Astrocyte of the cerebellum (primary cell): ENCODE results near the gene PTDSS2.

ENCODE experiments used
- DNase-seq: peaks from one replicate; pipeline ENCODE4 v3.0.0-alpha.2; 2011; ENCODE audit warnings: low read depth
- H3K4me3 ChIP-seq: 2 replicates; pipeline ENCODE4 v1.5.1; 2011; ENCODE audit warnings: mild to moderate bottlenecking, low read depth, low read length, moderate library complexity
- in situ Hi-C: cut with HindIII; loops from 2 replicates; pipeline ENCODE4 v1.10.0; 2017; ENCODE audit warnings: low sequenced_read_pairs
- TF ChIP-seq, protein P1 (sequence below): IDR thresholded peaks from 2 replicates; pipeline ENCODE4 v1.5.1; 2012; ENCODE audit warnings: low read length, low read depth, moderate library complexity, mild to moderate bottlenecking; ENCODE audit errors: missing control alignments

The PTDSS2 gene

DNA sequence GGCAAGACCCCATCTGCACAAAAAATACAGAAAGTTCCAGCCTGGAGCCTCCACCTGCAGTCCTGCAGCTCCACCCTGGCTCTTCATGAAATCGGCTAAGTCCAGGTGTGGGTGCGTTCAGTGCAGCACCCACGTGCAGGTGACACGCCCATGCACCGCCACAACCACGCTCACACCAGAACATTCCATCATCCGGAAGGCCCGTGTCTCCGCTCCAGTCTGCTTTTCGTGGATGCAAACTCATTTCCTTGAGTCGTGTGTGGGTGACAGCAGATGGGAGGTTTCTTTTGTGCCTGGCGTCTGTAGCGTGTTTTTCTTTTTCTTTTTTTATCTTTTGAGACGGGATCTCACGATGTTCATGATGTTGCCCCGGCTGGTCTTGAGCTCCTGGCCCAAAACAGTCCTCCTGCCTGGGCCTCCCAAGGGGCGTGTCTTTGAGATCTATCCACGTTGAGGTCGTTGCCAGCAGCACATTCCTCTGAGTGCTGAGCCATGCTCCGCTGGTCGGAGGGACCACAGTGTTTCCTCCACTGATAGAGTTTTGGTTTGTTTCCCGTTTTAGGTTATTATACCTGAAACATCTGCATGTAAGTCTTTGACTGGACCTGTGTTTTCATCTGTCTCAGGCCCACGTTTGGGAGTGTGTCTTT lies 7.2 kb downstream of the PTDSS2 start:
- H3K4me3 ChIP-seq, result no peak overlapping the region
- DNase-seq, result no peak
- in situ Hi-C loops, result no loop called here
- TF ChIP-seq, protein P1, sequence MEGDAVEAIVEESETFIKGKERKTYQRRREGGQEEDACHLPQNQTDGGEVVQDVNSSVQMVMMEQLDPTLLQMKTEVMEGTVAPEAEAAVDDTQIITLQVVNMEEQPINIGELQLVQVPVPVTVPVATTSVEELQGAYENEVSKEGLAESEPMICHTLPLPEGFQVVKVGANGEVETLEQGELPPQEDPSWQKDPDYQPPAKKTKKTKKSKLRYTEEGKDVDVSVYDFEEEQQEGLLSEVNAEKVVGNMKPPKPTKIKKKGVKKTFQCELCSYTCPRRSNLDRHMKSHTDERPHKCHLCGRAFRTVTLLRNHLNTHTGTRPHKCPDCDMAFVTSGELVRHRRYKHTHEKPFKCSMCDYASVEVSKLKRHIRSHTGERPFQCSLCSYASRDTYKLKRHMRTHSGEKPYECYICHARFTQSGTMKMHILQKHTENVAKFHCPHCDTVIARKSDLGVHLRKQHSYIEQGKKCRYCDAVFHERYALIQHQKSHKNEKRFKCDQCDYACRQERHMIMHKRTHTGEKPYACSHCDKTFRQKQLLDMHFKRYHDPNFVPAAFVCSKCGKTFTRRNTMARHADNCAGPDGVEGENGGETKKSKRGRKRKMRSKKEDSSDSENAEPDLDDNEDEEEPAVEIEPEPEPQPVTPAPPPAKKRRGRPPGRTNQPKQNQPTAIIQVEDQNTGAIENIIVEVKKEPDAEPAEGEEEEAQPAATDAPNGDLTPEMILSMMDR, result no peak

DNA sequence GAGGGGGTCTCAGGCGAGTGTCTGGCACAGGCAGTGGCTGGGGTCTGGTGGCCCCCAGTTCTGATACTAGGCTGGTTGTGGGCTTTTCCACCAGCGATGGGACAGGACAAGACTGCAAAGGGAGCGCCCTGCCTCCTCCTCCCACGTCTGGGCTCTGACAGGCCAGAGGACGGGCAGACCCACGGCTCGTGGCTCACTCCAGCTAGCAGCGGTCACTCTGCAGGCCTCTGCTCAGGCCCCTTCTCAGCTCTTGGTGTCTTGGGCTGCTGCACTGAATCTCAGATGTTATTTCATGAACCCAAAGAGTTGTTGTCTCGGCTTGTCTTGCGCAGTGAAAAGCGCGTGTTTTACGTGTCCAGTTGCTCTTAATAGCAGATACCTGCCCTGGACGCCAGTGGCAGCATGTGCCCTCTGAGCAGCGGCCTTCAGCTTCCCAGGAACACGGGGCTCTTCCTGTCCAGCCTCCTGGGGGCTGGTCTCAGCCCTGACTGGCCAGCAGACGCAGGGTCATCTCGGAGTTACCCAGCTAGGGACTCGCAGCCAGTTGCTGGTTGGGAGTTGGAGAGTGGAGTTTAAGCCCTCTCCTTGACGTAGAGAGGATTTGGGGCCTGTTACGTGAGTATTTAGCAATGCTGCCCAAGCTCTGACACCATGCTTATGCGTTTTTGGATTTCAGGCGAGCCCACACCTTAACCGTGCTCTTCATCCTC lies 9.6 kb downstream of the PTDSS2 start:
- no peak for DNase-seq
- H3K4me3 ChIP-seq, result no peak overlapping the region
- TF ChIP-seq, protein P1, result no peak
- in situ Hi-C loops, result no loop called here

DNA sequence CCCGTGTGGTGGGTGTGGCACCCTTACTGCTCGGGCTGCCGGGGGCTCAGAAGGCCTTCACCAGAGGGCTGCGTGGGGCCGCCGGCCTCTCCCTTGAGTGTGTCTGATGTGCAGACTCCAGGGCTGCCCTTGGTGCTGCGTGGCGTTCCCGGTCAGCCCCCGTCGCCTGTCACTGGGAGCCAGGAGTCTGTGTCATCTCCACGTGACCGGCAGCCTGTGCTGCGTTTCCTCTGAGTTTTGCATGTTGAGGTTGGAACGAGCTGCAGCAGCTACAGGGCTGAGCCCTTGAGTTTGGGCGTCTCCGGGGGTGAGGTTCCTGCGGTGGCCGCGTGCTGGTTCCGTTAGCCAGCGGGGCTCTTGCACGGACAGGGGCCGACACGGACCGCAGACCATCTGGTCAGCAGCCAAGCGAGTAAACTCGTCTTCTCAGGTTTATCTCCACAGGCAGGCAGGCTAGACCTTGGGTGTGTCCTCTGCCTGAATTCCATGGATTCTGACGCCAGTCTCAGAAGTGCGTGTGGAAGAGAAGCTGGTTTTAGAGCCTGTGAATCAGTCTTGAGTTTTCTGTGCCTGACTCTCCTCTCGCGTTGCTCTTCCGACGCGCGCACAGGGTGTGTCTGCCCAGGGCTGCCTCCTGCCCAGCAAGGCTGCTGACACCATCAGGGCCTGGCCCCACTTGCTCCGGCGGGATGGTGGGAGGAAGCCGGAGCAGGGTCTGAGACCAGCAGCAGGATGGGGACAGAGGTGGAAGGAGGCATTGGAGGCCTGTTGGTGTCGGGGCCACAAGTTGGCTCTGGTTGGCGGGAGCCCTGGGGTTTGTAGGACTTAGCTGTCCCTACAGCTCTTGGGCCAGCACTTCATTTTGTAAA lies 10.5 kb downstream of the PTDSS2 start:
- in situ Hi-C loops, result no loop called here
- TF ChIP-seq, protein P1, result no peak
- DNase-seq, result no peak
- no peak overlapping the region for H3K4me3 ChIP-seq

DNA sequence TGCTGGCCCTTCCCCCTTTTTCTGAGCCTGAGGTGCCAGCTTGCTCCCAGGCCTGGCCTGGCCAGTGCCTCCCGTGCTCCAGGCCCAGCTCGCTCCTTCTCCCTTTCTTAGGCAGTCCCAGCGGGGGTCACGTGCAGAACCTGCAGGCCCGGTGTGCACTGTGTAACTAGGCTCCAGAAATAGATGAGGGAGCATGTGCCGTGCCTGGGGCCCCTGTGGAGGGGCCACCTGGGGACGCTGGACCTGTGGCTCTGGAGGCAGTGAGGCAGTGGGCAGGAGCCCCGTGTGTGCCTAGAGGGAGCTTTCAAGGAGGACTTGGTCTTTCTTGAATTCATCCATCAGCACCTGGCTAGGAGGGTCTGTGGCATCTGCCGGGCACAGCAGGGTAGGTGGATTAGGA lies 11.5 kb downstream of the PTDSS2 start:
- no peak for DNase-seq
- in situ Hi-C loops, result no loop called here
- H3K4me3 ChIP-seq, result no peak overlapping the region
- TF ChIP-seq, protein P1, result no peak

DNA sequence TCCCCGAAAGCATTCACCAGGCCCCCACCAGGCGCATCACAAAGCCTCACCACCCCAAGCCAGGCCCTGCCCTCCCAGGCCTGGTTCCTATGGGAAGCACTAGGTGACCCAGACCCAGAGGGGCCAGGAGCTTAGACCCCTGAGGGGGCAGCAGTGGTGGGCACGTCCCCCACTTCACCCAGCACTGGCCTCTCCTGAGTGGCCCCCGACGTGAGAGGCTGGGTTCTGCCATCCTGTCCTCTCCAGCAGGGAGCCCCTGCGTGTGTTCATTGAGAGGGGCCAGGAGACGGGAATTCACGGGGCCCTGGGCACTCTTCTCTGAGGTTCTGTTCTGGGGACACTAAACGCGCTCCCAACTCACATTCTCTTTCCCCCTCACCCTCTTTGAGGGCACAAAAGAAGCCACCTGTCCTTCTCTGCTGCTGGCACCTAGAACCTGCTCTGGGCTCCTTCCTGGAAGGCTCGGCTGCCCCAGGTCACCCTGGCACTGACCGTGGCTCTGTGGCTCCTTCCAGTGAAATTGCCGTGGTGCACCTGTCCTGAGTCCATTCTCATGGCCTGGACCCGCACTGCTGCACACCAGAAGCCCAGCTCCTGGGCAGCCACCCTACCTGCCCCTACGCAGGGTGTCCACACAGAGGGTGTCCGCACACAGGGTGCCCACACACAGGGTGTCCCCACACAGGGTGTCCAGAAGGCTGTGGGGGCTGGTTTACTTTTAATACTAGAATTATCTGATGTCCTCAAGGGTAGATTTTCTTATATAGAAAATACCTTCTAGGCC lies 12.2 kb downstream of the PTDSS2 start:
- no peak for DNase-seq
- in situ Hi-C loops, result no loop called here
- no peak overlapping the region for H3K4me3 ChIP-seq
- TF ChIP-seq, protein P1, result no peak

DNA sequence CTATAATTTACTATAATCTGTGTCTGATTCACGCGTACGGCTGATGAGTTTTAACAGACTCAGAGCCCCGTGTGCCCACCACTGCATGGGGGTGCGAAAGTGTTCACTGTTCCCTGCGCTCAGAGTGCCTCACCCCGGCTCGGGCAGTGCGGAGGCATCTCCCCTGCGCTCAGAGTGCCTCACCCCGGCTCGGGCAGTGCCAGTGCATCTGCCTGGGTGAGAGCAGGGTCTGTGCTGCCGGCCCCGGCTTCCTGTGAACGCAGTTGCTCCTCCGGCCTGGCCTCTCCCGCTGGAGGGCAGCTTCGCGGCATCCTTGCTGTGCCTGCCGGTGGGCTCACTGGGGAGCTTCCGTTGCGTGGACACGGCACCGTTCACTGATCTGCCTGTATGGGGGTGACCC lies 14.2 kb downstream of the PTDSS2 start:
- DNase-seq, result no peak
- no peak overlapping the region for H3K4me3 ChIP-seq
- TF ChIP-seq, protein P1, result no peak
- in situ Hi-C loops, result no loop called here
